Stimulated activated CD8-positive, alpha-beta memory T cell treated with anti-CD3 and anti-CD28 coated beads, Interleukin-7, amount 100 ng/mL, for 24 hours (primary cell): ENCODE measurements around the gene POU6F2.
"Not testable (repeated sequence)": the region's sequence is repeated elsewhere in the genome, so short reads cannot be mapped to it uniquely, and the experiment has no call there.

Experiments used
- DNase-seq: peaks from one replicate; pipeline ENCODE4 v3.0.0-alpha.2; 2020; ENCODE audit warnings: low read depth

POU6F2 gene

GRCh38 chr7:39356172-39356925 lies 378.6 kb downstream of the POU6F2 start:
- no peak for DNase-seq

DNA sequence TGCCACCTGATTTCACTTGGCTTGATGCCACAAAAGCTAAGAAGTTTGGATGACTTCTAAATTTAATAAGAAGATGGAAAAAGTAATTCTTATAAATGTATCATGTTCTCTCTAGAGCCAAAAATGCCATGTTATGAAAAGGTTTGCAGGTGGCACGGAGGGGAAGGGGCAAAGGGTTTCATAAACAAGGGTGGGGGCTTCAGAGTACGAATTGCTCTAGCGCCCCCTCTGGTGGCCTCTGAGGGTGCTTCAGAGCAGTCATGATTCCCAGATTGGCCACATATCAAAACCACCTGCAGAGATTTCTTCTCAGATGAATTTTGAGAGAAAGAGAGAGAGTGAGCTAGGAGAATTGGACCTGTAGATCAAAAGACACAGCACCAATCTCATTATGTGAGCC lies 379.9 kb downstream of the POU6F2 start:
- no peak for DNase-seq

DNA sequence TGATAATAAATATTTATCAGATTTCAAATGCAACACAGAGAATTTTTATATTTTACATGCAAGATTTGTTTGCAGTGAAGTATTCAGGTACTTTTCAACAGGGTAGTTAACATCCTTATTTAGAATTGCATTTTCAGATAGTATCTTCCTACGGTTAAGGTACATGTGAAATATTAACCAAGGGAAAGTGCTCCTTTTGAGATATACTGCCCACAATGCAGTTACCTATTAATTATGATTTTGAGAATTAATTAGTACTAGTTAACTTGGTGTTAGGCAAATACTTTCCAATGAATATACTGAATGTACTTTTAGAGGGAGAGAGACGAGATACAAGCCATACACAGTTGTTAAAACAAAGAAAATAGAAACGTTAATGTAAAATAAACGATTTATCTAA lies 382.3 kb downstream of the POU6F2 start:
- DNase-seq: no peak

DNA sequence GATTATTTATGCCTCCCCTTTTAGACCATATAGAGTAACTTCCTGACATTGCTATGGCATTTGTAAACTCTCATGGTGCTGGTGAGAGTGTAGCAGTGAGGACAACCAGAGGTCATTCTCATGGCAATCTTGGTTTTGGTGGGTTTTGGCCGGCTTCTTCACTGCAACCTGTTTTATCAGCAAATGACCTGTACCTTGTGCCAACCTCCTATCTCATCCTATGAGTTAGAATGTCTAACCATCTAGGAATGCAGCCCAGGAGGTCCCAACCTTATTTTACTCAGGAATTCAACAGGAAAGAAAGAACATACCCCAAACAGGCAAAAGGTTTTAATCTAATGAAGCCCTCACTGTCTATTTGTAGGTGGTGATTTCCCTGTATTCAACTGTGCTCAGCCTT lies 383.1 kb downstream of the POU6F2 start:
- DNase-seq: no peak

DNA sequence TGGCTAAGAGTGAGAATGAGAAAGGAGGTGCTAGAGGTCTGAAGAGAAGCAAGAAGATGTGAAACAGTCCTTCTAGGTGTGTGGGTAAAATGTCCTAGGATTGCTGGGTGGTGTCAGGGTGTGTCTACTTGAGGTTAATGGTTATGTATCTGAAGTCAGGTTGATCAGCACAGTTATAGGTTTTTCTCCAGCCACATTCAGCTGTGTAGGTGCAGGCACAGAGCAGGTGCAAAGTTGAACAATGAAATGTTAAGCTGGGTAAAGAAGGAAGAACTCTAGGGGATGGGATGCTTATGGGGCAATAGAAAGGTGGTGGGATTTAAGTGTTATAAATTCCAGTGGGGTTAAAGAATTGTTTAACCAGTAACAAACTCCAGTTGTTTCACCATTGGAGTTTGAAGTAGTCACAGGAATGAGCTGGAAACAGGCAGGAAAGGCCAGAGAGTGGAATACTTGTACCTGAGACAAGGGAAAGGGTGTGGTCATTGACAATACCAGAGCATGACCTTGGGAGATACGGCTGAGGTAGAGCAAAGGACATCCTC lies 388.1 kb downstream of the POU6F2 start:
- no peak for DNase-seq

- DNase-seq: no peak
Measured at GRCh38 chr7:39367451-39367850, 389.7 kb downstream of the POU6F2 start.

GRCh38 chr7:39367943-39368342 lies 390.2 kb downstream of the POU6F2 start:
- DNase-seq: no peak

DNA sequence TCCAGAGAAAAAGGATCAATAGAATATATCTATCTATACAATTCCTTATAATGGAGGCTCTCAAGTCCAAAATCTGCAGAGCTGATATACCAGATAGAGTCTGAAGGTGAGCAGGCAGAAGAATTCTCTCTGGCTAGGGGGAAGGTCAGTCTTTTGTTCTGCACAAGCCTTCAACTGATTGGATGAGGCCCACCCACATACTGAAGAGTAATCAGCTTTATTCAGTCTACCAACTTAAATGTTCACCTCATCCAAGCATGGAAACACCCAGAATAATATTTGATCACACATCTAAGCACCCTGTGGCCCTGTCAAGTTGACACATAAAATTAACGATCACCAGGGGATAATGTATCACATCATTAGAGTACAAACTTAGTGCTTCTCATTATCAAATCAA lies 394.7 kb downstream of the POU6F2 start:
- no peak for DNase-seq

GRCh38 chr7:39374436-39375040 lies 396.8 kb downstream of the POU6F2 start:
- DNase-seq: no peak

- DNase-seq: no peak
Measured at GRCh38 chr7:39375047-39375873, 397.6 kb downstream of the POU6F2 start.

DNA sequence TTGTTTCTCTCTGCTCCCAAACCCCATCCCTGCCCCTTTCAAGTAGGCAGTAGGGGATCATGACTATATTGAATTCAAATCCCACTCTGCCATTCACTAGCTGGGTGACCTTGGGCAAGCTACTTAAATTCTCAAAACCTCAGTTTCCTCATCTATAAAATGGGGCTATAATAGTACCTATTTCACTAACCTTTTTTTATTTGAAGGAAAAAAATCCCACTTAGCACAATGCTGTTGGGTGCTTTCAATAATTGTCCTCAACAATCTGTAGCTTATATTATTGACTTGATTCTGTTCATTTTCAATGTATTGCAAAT lies 398.1 kb downstream of the POU6F2 start:
- no peak for DNase-seq

DNA sequence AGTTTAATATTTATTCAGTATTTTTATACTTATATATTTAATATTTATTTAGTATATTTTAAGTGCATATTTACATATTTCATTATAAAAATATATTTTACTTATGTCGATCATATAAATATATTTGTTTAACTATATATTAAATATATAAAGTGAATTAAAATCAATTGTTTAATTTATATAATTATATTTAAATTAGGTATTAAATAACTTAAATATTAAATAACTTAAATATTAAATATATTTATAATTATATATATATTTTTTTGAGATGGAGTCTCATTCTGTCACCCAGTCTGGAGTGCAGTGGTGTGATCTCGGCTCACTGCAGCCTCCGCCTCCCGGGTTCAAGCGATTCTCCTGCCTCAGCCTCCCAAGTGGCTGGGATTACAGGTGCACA lies 399.2 kb downstream of the POU6F2 start:
- DNase-seq: not testable (repeated sequence)

GRCh38 chr7:39379416-39379815 lies 401.7 kb downstream of the POU6F2 start:
- DNase-seq: no peak

GRCh38 chr7:39383136-39383535 lies 405.4 kb downstream of the POU6F2 start:
- no peak for DNase-seq

GRCh38 chr7:39384386-39384785 lies 406.7 kb downstream of the POU6F2 start:
- no peak for DNase-seq

- DNase-seq: no peak
Measured at GRCh38 chr7:39386718-39387117, 409.0 kb downstream of the POU6F2 start.

GRCh38 chr7:39392151-39392550 lies 414.4 kb downstream of the POU6F2 start:
- no peak for DNase-seq

GRCh38 chr7:39394105-39394680 lies 416.5 kb downstream of the POU6F2 start:
- DNase-seq: no peak

DNA sequence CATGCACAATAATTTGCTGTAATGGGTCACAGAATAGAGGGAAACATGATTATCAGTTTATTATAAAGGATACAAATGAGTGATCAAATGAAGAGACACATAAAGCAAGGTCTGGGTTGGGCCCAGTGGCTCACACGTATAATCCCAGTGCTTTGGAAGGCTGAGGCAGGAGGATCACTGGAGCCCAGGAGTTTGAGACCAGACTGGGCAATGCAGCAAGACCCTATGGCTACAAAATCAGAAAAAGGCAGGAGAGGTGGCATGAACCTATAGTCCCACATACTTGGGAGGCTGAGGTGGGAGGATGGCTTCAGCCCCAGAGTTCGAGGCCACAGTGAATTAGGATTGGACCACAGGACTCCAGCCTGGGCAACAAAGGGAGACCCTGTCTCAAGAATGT lies 421.7 kb downstream of the POU6F2 start:
- DNase-seq: no peak

DNA sequence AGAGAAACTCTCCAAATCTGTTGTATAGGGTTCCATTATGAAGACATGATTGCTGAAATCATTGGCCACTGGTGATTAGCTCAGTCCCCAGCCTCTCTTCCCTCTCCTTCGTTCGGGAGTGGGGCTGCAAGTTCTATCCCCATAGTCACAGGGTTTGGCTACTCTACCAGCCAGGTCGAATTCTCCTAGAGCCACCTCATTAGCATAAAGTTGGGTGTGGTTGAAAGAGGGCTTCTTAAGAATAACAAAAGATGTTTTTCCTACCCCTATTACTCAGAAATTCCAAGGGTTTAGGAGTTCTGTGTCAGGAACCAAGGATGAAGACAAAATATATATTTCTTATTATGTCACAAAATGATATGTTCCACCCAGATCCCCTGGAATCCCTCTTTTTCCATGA lies 422.3 kb downstream of the POU6F2 start:
- DNase-seq: no peak

DNA sequence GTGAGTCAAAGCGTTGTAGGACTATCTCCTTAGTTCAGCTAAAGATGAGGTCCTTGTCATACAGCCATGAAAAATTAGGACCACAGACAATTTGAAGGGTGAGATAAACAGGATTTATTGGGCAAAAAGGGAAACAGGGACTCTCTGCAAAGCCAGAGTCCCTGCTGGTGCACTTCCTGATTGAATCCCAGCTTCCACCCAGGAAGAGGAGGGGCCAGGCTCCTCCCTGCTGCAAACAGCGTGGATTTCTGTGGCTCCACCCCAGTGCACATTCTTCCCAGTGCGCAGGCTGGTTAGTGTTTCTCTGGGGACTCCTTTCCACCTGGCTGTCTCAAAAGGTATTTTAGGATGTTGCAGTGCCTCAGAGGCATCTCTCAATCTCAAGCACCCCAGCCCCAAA lies 423.1 kb downstream of the POU6F2 start:
- DNase-seq: no peak

GRCh38 chr7:39402034-39402433 lies 424.3 kb downstream of the POU6F2 start:
- DNase-seq: no peak

DNA sequence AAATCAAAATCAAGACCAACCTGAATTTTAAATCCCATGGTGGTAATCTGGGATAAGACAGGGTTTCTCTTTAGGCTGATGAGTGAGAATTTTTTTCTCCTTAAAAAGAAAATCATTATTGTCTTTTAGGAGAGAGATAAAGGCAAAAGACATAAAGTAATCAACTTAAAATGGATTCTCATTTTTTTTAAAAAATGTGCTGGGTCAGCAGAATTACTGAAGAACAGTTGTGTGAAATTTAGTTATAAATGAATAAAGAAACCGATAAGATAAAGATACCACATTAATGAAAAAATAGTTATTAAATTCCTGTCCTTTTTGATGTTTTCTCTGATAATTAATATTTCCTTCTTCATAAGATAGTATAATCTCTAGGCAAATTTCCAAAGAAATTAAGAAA lies 427.2 kb downstream of the POU6F2 start:
- DNase-seq: no peak
